Measurements from ENCODE around the gene SPRY4. TPM values are rescaled to one million over a fixed set of nuclear protein-coding genes. Genes with fewer than 3 reads are reported as not detected.
"Not testable (repeated sequence)": the region's sequence is repeated elsewhere in the genome, so short reads cannot be mapped to it uniquely, and the experiment has no call there.

SPRY4 gene
- total and polyA plus RNA-seq, 4 donors: 2.7 to 9.6 (median 4.9) TPM

DNA sequence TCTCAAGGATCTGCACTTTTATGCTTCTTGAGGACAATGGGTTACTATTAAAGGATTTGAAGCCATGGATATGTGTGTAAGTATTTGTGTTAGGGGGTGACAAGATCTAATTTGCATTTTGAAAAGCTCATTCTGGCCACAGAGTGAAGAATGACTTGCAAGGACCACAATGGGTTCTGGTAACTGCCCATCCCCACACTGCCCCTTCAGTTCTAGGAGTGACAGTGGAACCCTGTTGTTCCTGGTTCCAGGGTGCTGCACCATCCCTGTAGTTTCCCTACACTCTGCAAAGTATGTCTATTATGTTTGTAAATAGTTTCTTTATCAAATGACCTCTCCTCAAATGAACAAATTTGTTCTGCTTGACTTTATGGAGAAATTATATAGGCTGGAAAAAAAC, 9.7 kb upstream of the SPRY4 start:
- H3K27me3 ChIP-seq (ENCODE audit: control insufficient read depth in 4 of 4, insufficient read depth in 4 of 4, low read length in 3 of 4): no peaks in the 10 kb centered on the region
- no peak overlapping the region for H3K9ac ChIP-seq (ENCODE audit: low read depth in 1 of 2, low read length in 2 of 2)
- no peak for DNase-seq (ENCODE audit: low spot score)
- H3K4me3 ChIP-seq (ENCODE audit: low read depth in 1 of 3, low read length in 3 of 3): no peak overlapping the region
- no peaks in the 10 kb centered on the region for H3K36me3 ChIP-seq (ENCODE audit: control insufficient read depth in 4 of 4, insufficient read depth in 3 of 4, low read depth in 1 of 4, low read length in 3 of 4)
- H3K27ac ChIP-seq (ENCODE audit: low read depth in 1 of 2, low read length in 2 of 2): no peak overlapping the region
- H3K9me3 ChIP-seq (ENCODE audit: control insufficient read depth in 4 of 4, low read length in 3 of 4): no peaks in the 10 kb centered on the region
- TF ChIP-seq FOXA1 (IDR thresholded peaks at IDR 0.05) (no peak), SP1 (IDR thresholded peaks at IDR 0.05) (no peak), RAD21 (IDR thresholded peaks at IDR 0.05) (no peak), YY1 (IDR thresholded peaks at IDR 0.05) (no peak), EGR1 (IDR thresholded peaks at IDR 0.05; ENCODE audit: low read depth in 2 of 2) (no peak), FOXA2 (IDR thresholded peaks at IDR 0.05) (no peak), TAF1 (conservative IDR thresholded peaks at IDR 0.05) (no peak)
- TF ChIP-seq, protein P1, sequence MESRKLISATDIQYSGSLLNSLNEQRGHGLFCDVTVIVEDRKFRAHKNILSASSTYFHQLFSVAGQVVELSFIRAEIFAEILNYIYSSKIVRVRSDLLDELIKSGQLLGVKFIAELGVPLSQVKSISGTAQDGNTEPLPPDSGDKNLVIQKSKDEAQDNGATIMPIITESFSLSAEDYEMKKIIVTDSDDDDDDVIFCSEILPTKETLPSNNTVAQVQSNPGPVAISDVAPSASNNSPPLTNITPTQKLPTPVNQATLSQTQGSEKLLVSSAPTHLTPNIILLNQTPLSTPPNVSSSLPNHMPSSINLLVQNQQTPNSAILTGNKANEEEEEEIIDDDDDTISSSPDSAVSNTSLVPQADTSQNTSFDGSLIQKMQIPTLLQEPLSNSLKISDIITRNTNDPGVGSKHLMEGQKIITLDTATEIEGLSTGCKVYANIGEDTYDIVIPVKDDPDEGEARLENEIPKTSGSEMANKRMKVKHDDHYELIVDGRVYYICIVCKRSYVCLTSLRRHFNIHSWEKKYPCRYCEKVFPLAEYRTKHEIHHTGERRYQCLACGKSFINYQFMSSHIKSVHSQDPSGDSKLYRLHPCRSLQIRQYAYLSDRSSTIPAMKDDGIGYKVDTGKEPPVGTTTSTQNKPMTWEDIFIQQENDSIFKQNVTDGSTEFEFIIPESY (IDR thresholded peaks at IDR 0.05): no peak
- TF ChIP-seq, protein P2, sequence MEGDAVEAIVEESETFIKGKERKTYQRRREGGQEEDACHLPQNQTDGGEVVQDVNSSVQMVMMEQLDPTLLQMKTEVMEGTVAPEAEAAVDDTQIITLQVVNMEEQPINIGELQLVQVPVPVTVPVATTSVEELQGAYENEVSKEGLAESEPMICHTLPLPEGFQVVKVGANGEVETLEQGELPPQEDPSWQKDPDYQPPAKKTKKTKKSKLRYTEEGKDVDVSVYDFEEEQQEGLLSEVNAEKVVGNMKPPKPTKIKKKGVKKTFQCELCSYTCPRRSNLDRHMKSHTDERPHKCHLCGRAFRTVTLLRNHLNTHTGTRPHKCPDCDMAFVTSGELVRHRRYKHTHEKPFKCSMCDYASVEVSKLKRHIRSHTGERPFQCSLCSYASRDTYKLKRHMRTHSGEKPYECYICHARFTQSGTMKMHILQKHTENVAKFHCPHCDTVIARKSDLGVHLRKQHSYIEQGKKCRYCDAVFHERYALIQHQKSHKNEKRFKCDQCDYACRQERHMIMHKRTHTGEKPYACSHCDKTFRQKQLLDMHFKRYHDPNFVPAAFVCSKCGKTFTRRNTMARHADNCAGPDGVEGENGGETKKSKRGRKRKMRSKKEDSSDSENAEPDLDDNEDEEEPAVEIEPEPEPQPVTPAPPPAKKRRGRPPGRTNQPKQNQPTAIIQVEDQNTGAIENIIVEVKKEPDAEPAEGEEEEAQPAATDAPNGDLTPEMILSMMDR (IDR thresholded peaks at IDR 0.05; ENCODE audit: low read depth, low read length, missing input control): no peak
- no peaks in the 10 kb centered on the region for H3K4me1 ChIP-seq (ENCODE audit: control insufficient read depth in 4 of 4, insufficient read depth in 4 of 4, low read length in 3 of 4)

DNA sequence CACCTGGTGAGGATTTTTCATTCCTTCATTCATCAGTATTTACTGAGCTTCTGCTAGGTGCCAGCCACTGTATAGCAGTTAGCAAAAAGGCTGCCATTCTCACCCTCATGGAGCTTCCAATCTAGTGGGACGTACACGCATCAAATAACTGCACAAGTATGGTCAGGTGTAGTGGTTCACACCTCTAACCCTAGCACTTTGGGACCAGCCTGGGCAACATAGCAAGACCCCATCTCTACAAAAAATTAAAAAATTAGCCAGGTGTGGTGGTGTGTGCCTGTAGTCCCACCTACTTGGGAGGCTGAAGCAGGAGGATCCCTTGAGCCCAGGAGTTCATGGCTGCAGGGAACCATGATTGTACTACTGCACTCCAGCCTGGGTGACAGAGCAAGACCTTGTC, 8.9 kb upstream of the SPRY4 start:
- DNase-seq (ENCODE audit: low spot score); H3K4me1 ChIP-seq (ENCODE audit: control insufficient read depth in 4 of 4, insufficient read depth in 4 of 4, low read length in 3 of 4); H3K9me3 ChIP-seq (ENCODE audit: control insufficient read depth in 4 of 4, low read length in 3 of 4); H3K27me3 ChIP-seq (ENCODE audit: control insufficient read depth in 4 of 4, insufficient read depth in 4 of 4, low read length in 3 of 4); H3K4me3 ChIP-seq (ENCODE audit: low read depth in 1 of 3, low read length in 3 of 3); H3K27ac ChIP-seq (ENCODE audit: low read depth in 1 of 2, low read length in 2 of 2); H3K9ac ChIP-seq (ENCODE audit: low read depth in 1 of 2, low read length in 2 of 2); H3K36me3 ChIP-seq (ENCODE audit: control insufficient read depth in 4 of 4, insufficient read depth in 3 of 4, low read depth in 1 of 4, low read length in 3 of 4): not testable (repeated sequence)
- WGBS: 100% methylated on average over 2 of the region's 2 CpGs

DNA sequence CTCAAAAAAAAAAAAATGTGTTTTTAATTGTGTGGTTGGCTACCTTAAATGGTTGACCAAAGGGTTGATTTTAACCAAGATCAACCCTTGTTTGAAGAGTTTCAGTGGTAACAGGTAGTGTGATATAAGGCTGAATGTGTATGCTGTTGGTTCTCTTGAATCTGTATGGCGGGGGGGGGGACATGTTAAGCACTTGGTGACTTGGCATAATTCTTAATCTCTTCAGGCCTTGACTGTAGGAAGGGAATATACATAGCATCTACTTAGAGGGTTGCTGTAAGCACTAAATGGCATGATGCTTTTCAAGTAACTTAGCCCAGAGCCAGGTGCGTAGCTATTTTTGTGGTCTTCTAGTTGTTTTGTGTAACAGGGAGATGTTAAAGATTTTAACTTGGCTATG, 5.6 kb upstream of the SPRY4 start:
- no peak for DNase-seq (ENCODE audit: low spot score)
- Histone ChIP-seq H3K27me3 (ENCODE audit: control insufficient read depth in 4 of 4, insufficient read depth in 4 of 4, low read length in 3 of 4) (no peaks in the 10 kb centered on the region), H3K9ac (ENCODE audit: low read depth in 1 of 2, low read length in 2 of 2) (no peak overlapping the region), H3K27ac (ENCODE audit: low read depth in 1 of 2, low read length in 2 of 2) (no peak overlapping the region), H3K4me3 (ENCODE audit: low read depth in 1 of 3, low read length in 3 of 3) (no peak overlapping the region), H3K36me3 (ENCODE audit: control insufficient read depth in 4 of 4, insufficient read depth in 3 of 4, low read depth in 1 of 4, low read length in 3 of 4) (no peaks in the 10 kb centered on the region), H3K4me1 (ENCODE audit: control insufficient read depth in 4 of 4, insufficient read depth in 4 of 4, low read length in 3 of 4) (peaks cover 0 to 1% (median under 1%) of the 10 kb centered on the region in 4 donors), H3K9me3 (ENCODE audit: control insufficient read depth in 4 of 4, low read length in 3 of 4) (no peaks in the 10 kb centered on the region)
- WGBS: 49% methylated on average over 2 of the region's 2 CpGs
- TF ChIP-seq GABPA (IDR thresholded peaks at IDR 0.05 in 1 of 2, conservative IDR thresholded peaks at IDR 0.05 in 1 of 2): no peak
- TF ChIP-seq, protein P1 (IDR thresholded peaks at IDR 0.05): no peak
- no peak for TF ChIP-seq HNF4G (IDR thresholded peaks at IDR 0.05)
- TF ChIP-seq TAF1 (conservative IDR thresholded peaks at IDR 0.05): no peak

Measured in liver (tissue), 9 donors.